ENCODE measurements around the gene APOL1. TPM values are rescaled to one million over a fixed set of nuclear protein-coding genes. Genes with fewer than 3 reads are reported as not detected.

APOL1 gene
- total and polyA plus RNA-seq, 9 of the 15 experiments (the other 6 are each of a cell fraction or from before 2014, with no cell fraction given): 2.5 to 9.7 (median 5.6) TPM

DNA sequence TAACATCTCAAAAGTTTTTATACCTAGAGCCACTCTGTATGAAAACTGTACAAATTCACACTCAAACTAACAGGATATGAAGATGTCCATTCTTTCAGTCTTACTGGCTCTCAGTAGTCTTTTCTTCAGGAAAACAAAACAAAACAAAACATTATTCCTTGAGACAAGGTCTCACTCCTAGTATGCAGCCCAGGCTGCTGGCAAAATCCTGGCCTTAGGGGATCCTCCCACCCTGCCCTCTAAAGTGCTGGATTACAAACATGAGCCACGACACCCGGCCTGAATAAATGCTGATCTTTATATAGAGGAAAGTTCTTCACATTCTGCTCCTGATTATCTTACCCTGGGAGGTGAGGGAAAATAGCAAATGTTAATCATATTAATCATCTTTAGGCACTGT lies 18.7 kb upstream of the APOL1 start (continued):
- TF ChIP-seq, protein P1, sequence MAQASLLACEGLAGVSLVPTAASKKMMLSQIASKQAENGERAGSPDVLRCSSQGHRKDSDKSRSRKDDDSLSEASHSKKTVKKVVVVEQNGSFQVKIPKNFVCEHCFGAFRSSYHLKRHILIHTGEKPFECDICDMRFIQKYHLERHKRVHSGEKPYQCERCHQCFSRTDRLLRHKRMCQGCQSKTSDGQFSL (CRISPR knock-in tag; IDR thresholded peaks at IDR 0.05): no peak
- TF ChIP-seq, protein P1 (tag; IDR thresholded peaks at IDR 0.05): no peak
- no peak for TF ChIP-seq CBFB (CRISPR knock-in tag; IDR thresholded peaks at IDR 0.05)
- no peak for TF ChIP-seq HDAC2 (IDR thresholded peaks at IDR 0.05)
- TF ChIP-seq PRMT5 (CRISPR knock-in tag; IDR thresholded peaks at IDR 0.05): no peak
- TF ChIP-seq, protein P2, sequence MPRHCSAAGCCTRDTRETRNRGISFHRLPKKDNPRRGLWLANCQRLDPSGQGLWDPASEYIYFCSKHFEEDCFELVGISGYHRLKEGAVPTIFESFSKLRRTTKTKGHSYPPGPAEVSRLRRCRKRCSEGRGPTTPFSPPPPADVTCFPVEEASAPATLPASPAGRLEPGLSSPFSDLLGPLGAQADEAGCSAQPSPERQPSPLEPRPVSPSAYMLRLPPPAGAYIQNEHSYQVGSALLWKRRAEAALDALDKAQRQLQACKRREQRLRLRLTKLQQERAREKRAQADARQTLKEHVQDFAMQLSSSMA (CRISPR knock-in tag; IDR thresholded peaks at IDR 0.05): no peak
- no peak for TF ChIP-seq ZNF134 (CRISPR knock-in tag; conservative IDR thresholded peaks at IDR 0.05)

DNA sequence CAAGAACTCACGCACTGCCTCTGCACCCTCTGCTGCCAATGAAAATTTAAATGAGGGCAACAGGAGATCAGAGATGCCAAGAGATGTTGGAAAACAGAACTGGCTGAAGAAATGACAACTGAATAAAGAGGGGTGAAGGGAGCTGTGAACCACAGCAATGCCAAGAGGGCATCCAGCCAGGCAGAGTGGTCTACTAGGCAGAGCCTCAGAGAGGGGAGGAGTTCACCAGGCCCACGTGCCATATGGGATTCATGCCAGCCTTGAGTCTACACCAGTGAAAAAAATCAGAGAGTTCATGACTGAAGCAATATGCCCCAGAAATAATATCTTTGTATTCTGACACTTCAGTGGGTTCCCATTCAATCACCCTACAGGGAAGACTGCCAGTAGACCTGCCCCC lies 18.0 kb upstream of the APOL1 start:
- POLR2A ChIA-PET: no interaction called here
- H3K27ac ChIP-seq (ENCODE audit: extremely low read depth, low read depth, low read length): no peak overlapping the region
- CTCF ChIA-PET (ENCODE audit: low intra/inter-chr PET ratio): no interaction called here
- WGBS (ENCODE audit: insufficient coverage, low coverage, missing lambda C conversion rate): 58% methylated on average over 2 of the region's 2 CpGs
- H3K27me3 ChIP-seq (ENCODE audit: control insufficient read depth in 2 of 2, insufficient read depth in 2 of 2, low read length in 2 of 2): no peaks in the 10 kb centered on the region
- H3K36me3 ChIP-seq (ENCODE audit: control insufficient read depth, insufficient read depth, low read length): peaks cover 14% of the 10 kb centered on the region; the same call in 2 of the 3 replicates
- TF ChIP-seq TCF7L2 (IDR thresholded peaks at IDR 0.05; ENCODE audit: low read depth, low read length): no peak
- TF ChIP-seq, protein P3, sequence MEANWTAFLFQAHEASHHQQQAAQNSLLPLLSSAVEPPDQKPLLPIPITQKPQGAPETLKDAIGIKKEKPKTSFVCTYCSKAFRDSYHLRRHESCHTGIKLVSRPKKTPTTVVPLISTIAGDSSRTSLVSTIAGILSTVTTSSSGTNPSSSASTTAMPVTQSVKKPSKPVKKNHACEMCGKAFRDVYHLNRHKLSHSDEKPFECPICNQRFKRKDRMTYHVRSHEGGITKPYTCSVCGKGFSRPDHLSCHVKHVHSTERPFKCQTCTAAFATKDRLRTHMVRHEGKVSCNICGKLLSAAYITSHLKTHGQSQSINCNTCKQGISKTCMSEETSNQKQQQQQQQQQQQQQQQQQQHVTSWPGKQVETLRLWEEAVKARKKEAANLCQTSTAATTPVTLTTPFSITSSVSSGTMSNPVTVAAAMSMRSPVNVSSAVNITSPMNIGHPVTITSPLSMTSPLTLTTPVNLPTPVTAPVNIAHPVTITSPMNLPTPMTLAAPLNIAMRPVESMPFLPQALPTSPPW (CRISPR knock-in tag; IDR thresholded peaks at IDR 0.05): no peak
- TF ChIP-seq HSF4 (CRISPR knock-in tag; IDR thresholded peaks at IDR 0.05; ENCODE audit: borderline replicate concordance): no peak
- TF ChIP-seq SAP30 (IDR thresholded peaks at IDR 0.05; ENCODE audit: borderline replicate concordance, insufficient read depth, low read depth, low read length, poor library complexity, severe bottlenecking): no peak
- TF ChIP-seq ZFPM2 (CRISPR knock-in tag; IDR thresholded peaks at IDR 0.05): no peak
- no peak for TF ChIP-seq POLR2AphosphoS2 (IDR thresholded peaks at IDR 0.05; ENCODE audit: low read length)
- no peak overlapping the region for H3K4me2 ChIP-seq (ENCODE audit: insufficient read depth, low read length)
- H2AFZ ChIP-seq (ENCODE audit: low read depth, low read length): no peak overlapping the region
- FAIRE-seq (no peak), ATAC-seq (no peak), DNase-seq (ENCODE audit: extremely low read depth in 1 of 4, low spot score in 3 of 4) (no peak)
- no peak overlapping the region for H3K4me3 ChIP-seq
- no peak overlapping the region for H3K9ac ChIP-seq (ENCODE audit: insufficient read depth in 1 of 2, low read depth in 2 of 2, low read length in 2 of 2)
- H3K4me1 ChIP-seq (replicated peaks in 1 of 2; ENCODE audit: control insufficient read depth in 2 of 2, insufficient read depth in 2 of 2, low read length in 2 of 2): peaks cover 3 to 13% of the 10 kb centered on the region in 2 experiments; a peak in 4 of 5 replicates
- in situ Hi-C loops (cut with MboI) (no loop called here), intact Hi-C loops (cut with micrococcal nuclease) (loop anchor here (5.0 kb wide), 1 partner anchor 42 kb away; no protein-coding TSS in a partner anchor)
- no TSS peak for BruUV-seq (replicated peaks)
- peaks cover 23% of the 10 kb centered on the region for H3K79me2 ChIP-seq (ENCODE audit: control insufficient read depth, insufficient read depth, low read length)
- H3K9me3 ChIP-seq (replicated peaks; ENCODE audit: control insufficient read depth, insufficient read depth, low read depth, low read length): no peaks in the 10 kb centered on the region
- H4K20me1 ChIP-seq (replicated peaks; ENCODE audit: control insufficient read depth, insufficient read depth, low read length): no peaks in the 10 kb centered on the region
- no peaks in the 10 kb centered on the region for H3K9me1 ChIP-seq (ENCODE audit: control insufficient read depth, insufficient read depth, low read length)

All from K562 (cell line).